Neuronal stem cell (in vitro differentiated cells): ENCODE data around the gene KCNT2.
"Not testable (repeated sequence)": the region's sequence is repeated elsewhere in the genome, so short reads cannot be mapped to it uniquely, and the experiment has no call there.

Experiments used
- DNase-seq: peaks from one replicate; pipeline ENCODE4 v3.0.0-alpha.2; 2013; ENCODE audit warnings: low spot score
- H2AFZ ChIP-seq: one replicate; pipeline ENCODE4 v1.6.1; 2013; ENCODE audit warnings: mild to moderate bottlenecking, low read length, inconsistent platforms
- H2AK5ac ChIP-seq: 2 replicates; pipeline ENCODE4 v1.6.1; 2013; ENCODE audit warnings: low read depth, mild to moderate bottlenecking, inconsistent platforms, low read length, moderate library complexity, mixed read lengths
- H2BK120ac ChIP-seq: 2 replicates; pipeline ENCODE4 v1.6.1; 2013; ENCODE audit warnings: low read depth, mild to moderate bottlenecking, inconsistent platforms, low read length, moderate library complexity, mixed read lengths
- H2BK12ac ChIP-seq: one replicate; pipeline ENCODE4 v1.6.1; 2013; ENCODE audit warnings: low read length, inconsistent platforms
- H2BK15ac ChIP-seq: 2 replicates; pipeline ENCODE4 v1.6.1; 2013; ENCODE audit warnings: mild to moderate bottlenecking, low read length, inconsistent platforms, mixed read lengths
- H2BK5ac ChIP-seq: one replicate; pipeline ENCODE4 v1.6.1; 2013; ENCODE audit warnings: inconsistent platforms, mild to moderate bottlenecking, low read length, moderate library complexity
- H3K14ac ChIP-seq: one replicate; pipeline ENCODE4 v1.6.1; 2013; ENCODE audit warnings: low read length, inconsistent platforms
- H3K18ac ChIP-seq: 2 replicates; pipeline ENCODE4 v1.6.1; 2013; ENCODE audit warnings: low read length, inconsistent platforms
- H3K23ac ChIP-seq: 2 replicates; pipeline ENCODE4 v1.6.1; 2013; ENCODE audit warnings: low read depth, mild to moderate bottlenecking, mixed read lengths, low read length, inconsistent platforms; ENCODE audit not compliant: poor library complexity
- H3K27ac ChIP-seq: replicated peaks from 3 replicates; pipeline ENCODE4 v1.5.1; 2013; ENCODE audit warnings: low read length, inconsistent platforms
- H3K27me3 ChIP-seq, 3 experiments: 2 replicates each; pipeline ENCODE4 v1.6.1; 2013; ENCODE audit warnings: low read length in 3 of 3, mild to moderate bottlenecking in 2 of 3, inconsistent platforms in 1 of 3, low read depth in 1 of 3, mixed read lengths in 1 of 3, moderate library complexity in 1 of 3; ENCODE audit not compliant: control insufficient read depth in 3 of 3, insufficient read depth in 3 of 3
- H3K36me3 ChIP-seq, 2 donors: replicated peaks in 1 of 2; 2 replicates each; pipeline ENCODE4 v1.6.1; 2013; ENCODE audit warnings: low read length in 2 of 2; ENCODE audit not compliant: control insufficient read depth in 2 of 2, insufficient read depth in 2 of 2
- H3K4ac ChIP-seq: 2 replicates; pipeline ENCODE4 v1.6.1; 2013; ENCODE audit warnings: inconsistent platforms, mild to moderate bottlenecking, low read length, moderate library complexity
- H3K4me1 ChIP-seq, 2 donors: 1 replicate in 1 of 2; 2 replicates in 1 of 2; pipeline ENCODE4 v1.6.1; 2013; ENCODE audit warnings: low read length in 2 of 2, low read depth in 1 of 2; ENCODE audit not compliant: control insufficient read depth in 2 of 2, insufficient read depth in 1 of 2
- H3K4me2 ChIP-seq: one replicate; pipeline ENCODE4 v1.6.1; 2013; ENCODE audit warnings: mild to moderate bottlenecking, low read length, inconsistent platforms; ENCODE audit not compliant: insufficient read depth, poor library complexity, severe bottlenecking
- H3K4me3 ChIP-seq, 2 donors: 2 replicates each; pipeline ENCODE4 v1.5.1; 2013; ENCODE audit warnings: low read length in 2 of 2, mild to moderate bottlenecking in 2 of 2, inconsistent platforms in 1 of 2, moderate library complexity in 1 of 2
- H3K79me1 ChIP-seq: one replicate; pipeline ENCODE4 v1.6.1; 2013; ENCODE audit warnings: low read depth, mild to moderate bottlenecking, inconsistent platforms, low read length, moderate library complexity
- H3K9ac ChIP-seq: one replicate; pipeline ENCODE4 v1.6.1; 2013; ENCODE audit warnings: mild to moderate bottlenecking, low read depth, low read length, inconsistent platforms; ENCODE audit not compliant: poor library complexity
- H3K9me3 ChIP-seq, 2 donors: replicated peaks in 1 of 2; 2 replicates each; pipeline versions ENCODE3 to v1.6.1; 2013; ENCODE audit warnings: low read length in 2 of 2, mild to moderate bottlenecking in 2 of 2, inconsistent platforms in 1 of 2, low read depth in 1 of 2, mixed read lengths in 1 of 2, moderate library complexity in 1 of 2; ENCODE audit not compliant: control insufficient read depth in 2 of 2, insufficient read depth in 1 of 2
- H4K8ac ChIP-seq: one replicate; pipeline ENCODE4 v1.6.1; 2013; ENCODE audit warnings: low read depth, mild to moderate bottlenecking, inconsistent platforms, low read length, moderate library complexity
- H4K91ac ChIP-seq: one replicate; pipeline ENCODE4 v1.6.1; 2013; ENCODE audit warnings: low read length, low read depth, mild to moderate bottlenecking, inconsistent platforms; ENCODE audit not compliant: poor library complexity
- WGBS, 2 donors: extraction: QIAGEN DNeasy Blood & Tissue Kit; methylation state at CpG; one replicate each; pipeline ENCODE4 v1.1.7; 2013; ENCODE audit warnings: missing lambda C conversion rate in 2 of 2, mixed read lengths in 1 of 2; ENCODE audit not compliant: insufficient read length in 2 of 2, insufficient replicate concordance in 1 of 2; ENCODE audit errors: extremely low coverage in 2 of 2; 5-methylcytosine and 5-hydroxymethylcytosine counted together

Gene KCNT2

DNA sequence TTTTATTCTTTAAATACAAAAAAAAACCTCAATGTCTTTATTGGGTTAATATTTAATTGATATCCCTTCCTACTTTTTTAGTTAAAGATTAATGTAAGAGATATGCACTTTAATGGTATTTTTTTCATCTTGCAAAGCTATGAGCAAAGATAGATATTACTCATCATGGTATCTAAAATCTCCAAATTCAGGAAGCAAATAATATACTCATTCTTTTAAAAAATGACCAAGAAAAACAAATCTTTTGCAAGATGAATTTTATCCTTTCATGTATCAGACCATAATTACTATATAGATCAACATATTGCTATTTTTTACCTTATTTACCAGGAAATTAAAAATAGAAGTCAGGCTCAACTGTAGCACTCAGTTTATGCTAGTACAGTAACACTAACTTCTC lies 330.4 kb downstream of the KCNT2 start:
- H3K27me3 ChIP-seq, result no peaks in the 10 kb centered on the region
- no peaks in the 10 kb centered on the region for H3K4me1 ChIP-seq
- no peak overlapping the region for H3K4me3 ChIP-seq
- H2AFZ ChIP-seq, result no peak overlapping the region
- H3K14ac ChIP-seq, result no peak overlapping the region
- no peaks in the 10 kb centered on the region for H3K9me3 ChIP-seq
- peaks cover 0 to 21% of the 10 kb centered on the region in 2 donors for H3K36me3 ChIP-seq
- DNase-seq, result no peak
- no peak overlapping the region for H2BK5ac ChIP-seq
- H2BK12ac ChIP-seq, result no peak overlapping the region
- no peak overlapping the region for H3K4ac ChIP-seq
- no peaks in the 10 kb centered on the region for H3K79me1 ChIP-seq
- H3K23ac ChIP-seq, result no peak overlapping the region
- no peak overlapping the region for H2BK120ac ChIP-seq
- H3K4me2 ChIP-seq, result no peak overlapping the region
- no peak overlapping the region for H4K8ac ChIP-seq
- no peak overlapping the region for H3K9ac ChIP-seq
- H3K18ac ChIP-seq, result no peak overlapping the region
- no peak overlapping the region for H2AK5ac ChIP-seq
- no peak overlapping the region for H4K91ac ChIP-seq
- H3K27ac ChIP-seq, result no peak overlapping the region
- H2BK15ac ChIP-seq, result no peak overlapping the region

DNA sequence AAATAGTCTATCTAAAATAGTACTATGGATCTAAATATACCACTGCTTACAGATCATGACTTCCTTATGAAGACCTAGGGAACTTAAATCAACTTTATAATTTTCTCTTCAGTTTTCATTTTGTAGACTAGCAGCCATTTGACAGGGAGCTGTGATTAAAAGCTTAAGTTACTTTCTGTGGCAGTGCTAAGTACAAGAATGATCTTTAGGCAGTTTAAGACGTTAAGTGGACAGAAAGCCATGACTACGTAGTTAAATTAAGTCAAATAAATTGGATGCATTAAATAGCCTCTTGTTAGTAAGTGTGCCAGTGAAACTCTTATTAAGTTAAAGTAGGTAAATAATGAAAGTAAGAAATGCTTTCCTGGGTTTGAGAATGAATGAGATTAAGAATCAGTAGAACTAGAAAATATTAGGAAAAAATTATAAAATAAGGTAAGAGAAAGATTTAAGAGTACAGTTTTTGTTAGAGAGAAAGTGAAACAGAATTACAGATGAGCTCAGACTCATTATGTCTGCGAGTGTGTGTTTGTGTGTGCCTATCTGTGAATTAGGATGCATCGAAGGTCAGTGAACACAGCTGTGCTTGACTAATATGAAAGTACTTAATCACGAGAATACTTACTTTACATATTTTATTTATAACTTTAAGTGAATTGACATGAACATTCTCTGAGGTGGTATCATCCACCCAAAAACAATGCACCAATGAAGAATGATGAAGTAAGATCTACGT lies 336.9 kb downstream of the KCNT2 start:
- H2AFZ ChIP-seq, result no peak overlapping the region
- no CpG with 5 or more reads among the region's 6 CpGs for WGBS, 2 donors

DNA sequence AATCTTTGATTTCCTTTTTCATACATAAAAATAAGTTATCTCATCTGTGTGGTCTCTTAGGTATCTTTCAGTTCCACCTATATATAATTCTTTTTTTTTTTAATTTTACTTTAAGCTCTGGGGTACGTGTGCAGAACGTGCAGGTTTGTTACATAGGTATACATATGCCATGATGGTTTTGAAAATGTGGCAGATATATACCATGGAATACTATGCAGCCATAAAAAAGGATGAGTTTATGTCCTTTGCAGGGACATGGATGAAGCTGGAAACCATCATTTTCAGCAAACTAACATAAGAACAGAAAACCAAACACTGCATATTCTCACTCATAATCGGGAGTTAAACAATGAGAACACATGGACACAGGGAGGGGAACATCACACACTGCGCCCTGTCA lies 345.2 kb downstream of the KCNT2 start:
- not testable (repeated sequence) for H2BK15ac ChIP-seq, DNase-seq, H3K27me3 ChIP-seq, H3K9me3 ChIP-seq, H3K9ac ChIP-seq, H3K4ac ChIP-seq, H3K36me3 ChIP-seq, H2BK5ac ChIP-seq, H2BK12ac ChIP-seq, H4K8ac ChIP-seq, H2AK5ac ChIP-seq, H3K23ac ChIP-seq, H3K4me2 ChIP-seq, H3K14ac ChIP-seq, H3K18ac ChIP-seq, H3K79me1 ChIP-seq, H2BK120ac ChIP-seq, H3K27ac ChIP-seq, H2AFZ ChIP-seq, H3K4me3 ChIP-seq, H4K91ac ChIP-seq, H3K4me1 ChIP-seq
- WGBS, 2 donors, result no CpG with 5 or more reads among the region's 4 CpGs

More for the DNA sequence above, 336.9 kb downstream of the KCNT2 start:
- H3K23ac ChIP-seq, result no peak overlapping the region
- H3K4ac ChIP-seq, result no peak overlapping the region
- H3K36me3 ChIP-seq, result no peaks in the 10 kb centered on the region
- no peak overlapping the region for H2BK12ac ChIP-seq
- no peak overlapping the region for H4K91ac ChIP-seq
- no peaks in the 10 kb centered on the region for H3K9me3 ChIP-seq
- peaks cover 0 to 4% of the 10 kb centered on the region in 2 donors for H3K4me1 ChIP-seq
- H3K4me2 ChIP-seq, result no peak overlapping the region
- no peak overlapping the region for H3K18ac ChIP-seq
- H3K4me3 ChIP-seq, result no peak overlapping the region
- H2AK5ac ChIP-seq, result no peak overlapping the region
- no peak overlapping the region for H3K14ac ChIP-seq
- no peak overlapping the region for H2BK120ac ChIP-seq
- no peak overlapping the region for H3K27ac ChIP-seq
- DNase-seq, result no peak
- H4K8ac ChIP-seq, result no peak overlapping the region
- no peaks in the 10 kb centered on the region for H3K27me3 ChIP-seq
- H2BK15ac ChIP-seq, result no peak overlapping the region
- no peaks in the 10 kb centered on the region for H3K79me1 ChIP-seq
- H2BK5ac ChIP-seq, result no peak overlapping the region
- no peak overlapping the region for H3K9ac ChIP-seq

DNA sequence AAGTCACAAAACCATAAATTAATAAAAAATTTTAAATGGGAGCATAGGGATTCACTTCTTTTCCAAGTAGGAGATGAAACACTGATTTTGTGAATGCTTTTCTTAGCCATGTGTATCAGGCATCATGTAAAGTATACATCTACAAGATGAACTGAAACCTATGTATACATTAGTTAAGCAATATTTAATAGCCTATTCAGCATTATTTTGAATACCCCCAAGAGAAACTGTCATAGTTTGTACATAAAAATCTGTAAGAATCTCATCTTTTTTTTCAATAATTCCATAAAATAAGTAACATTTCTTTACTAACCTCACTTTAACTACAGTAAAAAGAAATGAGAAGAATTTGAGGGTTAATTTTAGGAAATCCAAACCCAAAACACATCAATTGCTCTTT lies 348.0 kb downstream of the KCNT2 start:
- no peak for DNase-seq
- no peaks in the 10 kb centered on the region for H3K9me3 ChIP-seq
- no peak overlapping the region for H3K14ac ChIP-seq
- no peak overlapping the region for H2BK12ac ChIP-seq
- no peak overlapping the region for H2BK120ac ChIP-seq
- no peak overlapping the region for H2BK5ac ChIP-seq
- H2AK5ac ChIP-seq, result no peak overlapping the region
- no peak overlapping the region for H3K9ac ChIP-seq
- H4K91ac ChIP-seq, result no peak overlapping the region
- H3K4me1 ChIP-seq, result peaks cover 2 to 3% of the 10 kb centered on the region in 2 donors
- no peaks in the 10 kb centered on the region for H3K27me3 ChIP-seq
- no peaks in the 10 kb centered on the region for H3K36me3 ChIP-seq
- H3K18ac ChIP-seq, result no peak overlapping the region
- no peak overlapping the region for H3K4me3 ChIP-seq
- no peaks in the 10 kb centered on the region for H3K79me1 ChIP-seq
- H3K4ac ChIP-seq, result no peak overlapping the region
- no peak overlapping the region for H3K4me2 ChIP-seq
- H3K27ac ChIP-seq, result no peak overlapping the region
- H2AFZ ChIP-seq, result no peak overlapping the region
- no peak overlapping the region for H3K23ac ChIP-seq
- no peak overlapping the region for H2BK15ac ChIP-seq
- no peak overlapping the region for H4K8ac ChIP-seq
